HG03025 (cell line): Measurements from ENCODE around the gene SLITRK2.

ENCODE experiments used
- ATAC-seq: cut with Tn5 transposase; IDR thresholded peaks from one replicate; pipeline ENCODE4 v1.9.1; 2021; ENCODE audit warnings: mild to moderate bottlenecking, moderate library complexity; ENCODE audit not compliant: unreplicated experiment, low FRiP score

The SLITRK2 gene, protein sequence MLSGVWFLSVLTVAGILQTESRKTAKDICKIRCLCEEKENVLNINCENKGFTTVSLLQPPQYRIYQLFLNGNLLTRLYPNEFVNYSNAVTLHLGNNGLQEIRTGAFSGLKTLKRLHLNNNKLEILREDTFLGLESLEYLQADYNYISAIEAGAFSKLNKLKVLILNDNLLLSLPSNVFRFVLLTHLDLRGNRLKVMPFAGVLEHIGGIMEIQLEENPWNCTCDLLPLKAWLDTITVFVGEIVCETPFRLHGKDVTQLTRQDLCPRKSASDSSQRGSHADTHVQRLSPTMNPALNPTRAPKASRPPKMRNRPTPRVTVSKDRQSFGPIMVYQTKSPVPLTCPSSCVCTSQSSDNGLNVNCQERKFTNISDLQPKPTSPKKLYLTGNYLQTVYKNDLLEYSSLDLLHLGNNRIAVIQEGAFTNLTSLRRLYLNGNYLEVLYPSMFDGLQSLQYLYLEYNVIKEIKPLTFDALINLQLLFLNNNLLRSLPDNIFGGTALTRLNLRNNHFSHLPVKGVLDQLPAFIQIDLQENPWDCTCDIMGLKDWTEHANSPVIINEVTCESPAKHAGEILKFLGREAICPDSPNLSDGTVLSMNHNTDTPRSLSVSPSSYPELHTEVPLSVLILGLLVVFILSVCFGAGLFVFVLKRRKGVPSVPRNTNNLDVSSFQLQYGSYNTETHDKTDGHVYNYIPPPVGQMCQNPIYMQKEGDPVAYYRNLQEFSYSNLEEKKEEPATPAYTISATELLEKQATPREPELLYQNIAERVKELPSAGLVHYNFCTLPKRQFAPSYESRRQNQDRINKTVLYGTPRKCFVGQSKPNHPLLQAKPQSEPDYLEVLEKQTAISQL

GRCh38 chrX:145817331-145818185 is at the start of gene SLITRK2:
Gene SLITRK2, plus strand, starts transcription at chrX:145817829. Its CDS starts 4,597 bp downstream, at chrX:145822426.
- ATAC-seq = no peak

GRCh38 chrX:145773006-145773405 is 44.6 kb upstream of the SLITRK2 start:
- ATAC-seq = no peak

- ATAC-seq = no peak
Measured at GRCh38 chrX:145792281-145792680, 25.3 kb upstream of the SLITRK2 start.

- no peak for ATAC-seq
Measured at GRCh38 chrX:145803508-145803907, 14.1 kb upstream of the SLITRK2 start.

GRCh38 chrX:145813081-145813480 is 4.5 kb upstream of the SLITRK2 start:
- no peak for ATAC-seq

- ATAC-seq = no peak
Measured at GRCh38 chrX:145816601-145817315, 871 bp upstream of the SLITRK2 start.

DNA sequence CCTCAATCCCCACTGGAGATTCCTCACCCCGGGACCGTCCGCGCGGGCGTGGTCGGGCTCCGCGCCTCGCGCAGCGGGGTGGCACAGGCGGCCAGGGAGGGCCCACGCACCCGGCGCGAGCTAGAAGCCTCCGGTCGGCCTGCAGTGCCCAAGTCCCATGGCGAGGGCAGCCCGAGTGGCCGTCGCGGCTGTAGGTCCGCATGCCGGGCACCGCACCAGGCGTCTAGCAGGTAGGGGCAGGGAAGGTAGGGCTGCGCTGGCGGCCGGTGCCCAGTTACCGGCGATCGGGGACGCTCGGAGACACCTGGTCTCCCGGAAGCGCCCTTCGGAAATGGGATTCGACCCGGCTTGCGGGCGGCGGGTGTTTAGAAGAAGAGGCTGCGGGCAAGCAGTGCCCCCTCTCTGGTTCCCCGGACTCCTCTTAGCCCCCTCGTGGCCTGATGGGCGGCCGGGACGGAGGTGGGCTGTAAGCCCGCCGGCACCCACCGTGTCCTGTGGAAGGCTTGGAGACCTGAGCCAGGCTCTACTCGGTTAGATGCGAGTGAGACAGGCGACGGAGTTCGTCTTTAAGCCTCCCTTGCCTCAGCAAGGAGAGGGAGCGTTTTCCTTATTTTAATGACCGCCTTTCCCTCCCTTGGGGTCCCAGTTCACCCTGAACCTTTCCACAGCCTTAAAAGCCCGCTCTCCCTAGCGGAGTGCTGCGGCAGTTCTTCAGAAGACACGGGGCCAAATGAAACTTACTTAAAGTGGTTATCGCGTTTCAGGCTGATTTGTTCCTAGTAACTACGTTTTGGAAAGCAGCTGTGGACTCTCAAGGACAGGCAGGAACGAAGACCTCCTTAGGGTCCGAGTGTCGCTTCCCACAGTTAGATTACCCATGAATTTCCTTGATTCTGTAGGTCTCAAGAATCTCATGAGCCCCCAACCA is 821 bp downstream of the SLITRK2 start:
- no peak for ATAC-seq

DNA sequence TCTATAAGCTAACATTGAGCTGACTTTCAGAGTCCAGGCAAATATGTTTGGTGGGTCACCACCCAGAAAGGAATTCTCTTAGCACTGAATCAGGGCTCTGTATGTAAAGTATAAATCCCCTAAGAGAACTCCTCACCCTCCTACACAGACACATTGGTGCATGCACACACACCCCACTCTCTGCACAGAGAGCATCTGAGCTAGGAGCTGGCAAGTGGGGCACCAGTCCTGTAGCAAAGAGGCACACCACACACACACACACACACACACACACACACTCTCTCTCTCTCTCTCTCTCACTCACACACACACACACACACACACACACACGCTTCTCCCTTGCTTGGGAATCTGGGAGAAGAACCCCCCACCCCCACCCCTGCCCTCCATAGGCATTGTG is 3.2 kb downstream of the SLITRK2 start:
- ATAC-seq = no peak

DNA sequence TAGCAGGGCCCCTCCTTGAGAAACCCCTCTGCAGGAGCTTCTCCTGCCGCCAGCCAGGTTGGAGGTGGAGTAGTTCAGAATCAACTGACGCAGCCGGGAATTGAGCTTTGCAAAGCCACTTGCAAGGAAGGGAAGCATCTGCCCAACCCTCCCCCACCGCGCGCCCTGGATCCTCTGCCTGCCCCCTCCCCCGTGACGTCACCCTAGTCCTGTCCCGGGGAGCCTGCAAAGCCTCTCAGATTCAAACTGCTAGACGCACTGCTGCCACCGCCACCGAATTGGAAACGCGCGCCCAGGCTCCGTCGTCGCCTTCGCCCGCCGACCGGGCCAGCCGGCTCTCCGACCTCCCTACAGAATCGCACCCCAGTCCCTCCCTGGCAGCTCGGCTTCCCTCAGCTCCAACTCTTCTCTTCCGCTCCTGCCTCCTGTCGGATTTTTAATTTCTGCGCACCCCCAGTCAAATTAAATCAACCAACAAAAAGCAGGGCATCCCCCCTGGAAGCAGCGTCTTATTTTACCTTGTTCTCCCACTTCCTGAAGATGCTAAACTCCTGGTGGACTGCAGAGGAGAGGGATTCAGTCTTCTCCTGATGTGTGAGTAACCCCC is 3.8 kb downstream of the SLITRK2 start:
- no peak for ATAC-seq

DNA sequence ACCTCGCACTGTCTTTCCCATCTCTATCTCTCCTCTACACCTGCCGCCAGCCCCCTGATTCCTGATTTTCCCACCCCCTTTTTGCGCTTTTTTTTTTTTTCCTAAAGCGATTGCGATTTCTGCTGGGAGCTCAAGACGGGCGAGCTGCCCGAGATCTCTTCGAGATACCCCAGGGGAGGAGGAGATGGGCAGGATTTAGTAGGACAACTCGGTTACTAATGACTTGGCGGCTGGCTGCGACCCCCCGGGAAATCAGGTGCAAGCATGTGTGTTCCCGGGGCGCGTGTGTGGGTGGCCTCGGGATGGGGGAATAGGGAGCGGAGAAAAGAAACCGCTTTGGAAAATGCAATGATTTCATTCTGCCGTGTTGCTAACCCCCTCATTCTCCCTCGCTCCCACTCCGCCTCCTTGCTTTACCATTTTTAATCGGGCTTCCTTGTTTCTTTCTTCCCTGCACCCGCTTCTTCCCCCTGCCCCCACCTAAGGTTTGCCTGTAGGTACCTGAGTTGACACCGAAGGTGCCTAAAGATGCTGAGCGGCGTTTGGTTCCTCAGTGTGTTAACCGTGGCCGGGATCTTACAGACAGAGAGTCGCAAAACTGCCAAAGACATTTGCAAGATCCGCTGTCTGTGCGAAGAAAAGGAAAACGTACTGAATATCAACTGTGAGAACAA is 4.4 kb downstream of the SLITRK2 start:
- ATAC-seq = no peak

GRCh38 chrX:145823132-145823531 is 5.5 kb downstream of the SLITRK2 start:
- ATAC-seq = no peak

DNA sequence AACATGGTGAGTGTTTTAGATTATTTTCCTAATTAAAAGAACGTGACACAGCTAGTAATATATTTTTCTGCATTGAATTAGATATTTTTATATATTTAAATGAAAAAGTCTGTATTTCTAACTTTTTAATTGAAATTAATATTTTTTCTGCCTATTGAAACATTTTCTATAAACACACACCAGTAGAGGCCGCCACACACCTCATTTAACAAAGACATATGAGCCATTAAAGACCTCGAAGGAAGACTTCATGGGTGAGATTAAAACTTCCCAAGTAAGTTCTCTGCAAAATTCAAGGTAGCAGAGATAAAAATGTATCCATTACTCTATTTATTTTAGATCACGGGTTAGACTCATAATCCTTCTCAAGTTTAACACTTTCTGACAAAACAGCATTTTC is 8.3 kb downstream of the SLITRK2 start:
- ATAC-seq = no peak

GRCh38 chrX:145826466-145826865 is 8.8 kb downstream of the SLITRK2 start:
- no peak for ATAC-seq

DNA sequence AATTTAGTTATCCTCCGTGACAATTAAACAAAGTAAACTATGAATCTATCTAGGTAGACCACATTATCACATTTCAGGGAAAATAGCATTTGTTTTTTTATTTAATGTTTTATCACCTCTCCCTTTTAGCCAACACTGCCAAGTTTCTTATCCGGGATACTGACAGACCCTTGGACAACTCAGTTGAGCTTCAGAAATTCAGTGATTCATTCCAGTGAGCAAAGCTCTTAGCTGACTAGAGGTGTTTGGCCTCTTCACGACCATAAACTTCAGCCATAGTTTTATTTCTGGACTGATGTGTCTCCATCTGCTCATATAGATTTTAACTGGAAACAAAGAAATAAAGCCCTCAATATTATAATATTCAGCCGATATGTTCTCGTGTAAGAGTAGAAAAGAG is 15.2 kb downstream of the SLITRK2 start:
- ATAC-seq = no peak

DNA sequence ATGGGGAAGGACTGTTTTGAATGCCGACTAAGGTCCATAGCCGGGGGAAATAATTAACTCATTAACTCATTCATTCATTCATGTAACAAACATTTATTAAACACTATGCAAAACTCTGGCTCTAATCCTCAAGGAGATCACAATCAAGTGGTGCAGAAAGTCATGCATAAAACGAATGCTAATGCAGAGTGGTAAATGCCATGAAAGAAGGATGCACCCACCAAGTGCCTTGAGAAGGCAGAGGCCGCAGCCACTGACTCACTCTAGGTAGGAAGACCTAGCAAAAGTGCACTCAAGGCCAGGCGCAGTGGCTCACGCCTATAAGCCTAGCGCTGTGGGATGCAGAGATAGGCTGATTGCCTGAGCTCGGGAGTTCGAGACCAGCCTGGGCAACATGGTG is 22.9 kb downstream of the SLITRK2 start:
- no peak for ATAC-seq

GRCh38 chrX:145843146-145843904 is 25.7 kb downstream of the SLITRK2 start:
- no peak for ATAC-seq

DNA sequence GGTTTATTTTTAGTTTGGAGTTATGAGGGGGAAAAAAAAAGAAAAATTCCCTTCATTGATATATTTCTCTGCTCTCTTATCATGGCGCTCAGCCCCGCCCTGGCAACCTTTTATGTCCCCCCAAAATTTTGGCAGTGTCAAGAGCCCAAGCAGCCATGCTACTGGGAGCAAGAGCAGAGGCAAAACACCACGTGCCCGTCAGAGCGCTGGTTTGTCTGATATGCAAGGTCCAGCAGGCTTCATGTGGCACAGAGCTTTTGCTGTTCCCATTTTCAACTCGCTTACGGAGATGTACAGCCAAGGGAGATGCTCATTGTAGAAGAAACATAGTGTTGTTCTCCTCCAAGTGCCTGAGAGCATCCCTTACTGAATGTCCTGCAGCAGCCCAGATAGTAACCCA is 27.3 kb downstream of the SLITRK2 start:
- ATAC-seq = no peak
